ENCODE data around the gene ADGRG3. TPM values are rescaled to one million over a fixed set of nuclear protein-coding genes. Genes with fewer than 3 reads are reported as not detected.
A peak's percentile ranks its signal among the peaks of the same experiment; 100 is the strongest.

ADGRG3 gene
- total and polyA plus RNA-seq, 9 of the 15 experiments (the other 6 are each of a cell fraction or from before 2014, with no cell fraction given) = 0.09 to 0.52 (median 0.14) TPM; not detected in 3

GRCh38 chr16:57648581-57649442 is 19.3 kb upstream of the ADGRG3 start (continued):
- no peak for TF ChIP-seq PHB2 (IDR thresholded peaks at IDR 0.05; ENCODE audit: low read depth)
- no peak for TF ChIP-seq EP300 (IDR thresholded peaks at IDR 0.05; ENCODE audit: low read length)
- no peak for TF ChIP-seq ZFPM2 (CRISPR knock-in tag; IDR thresholded peaks at IDR 0.05)
- no peak for TF ChIP-seq DACH1 (IDR thresholded peaks at IDR 0.05; ENCODE audit: partially characterized antibody)
- no peak for TF ChIP-seq CLOCK (CRISPR knock-in tag; IDR thresholded peaks at IDR 0.05; ENCODE audit: borderline replicate concordance)
- peak; percentile 86 for TF ChIP-seq ZBTB33 (CRISPR knock-in tag; IDR thresholded peaks at IDR 0.05)
- TF ChIP-seq KAT8 (IDR thresholded peaks at IDR 0.05; ENCODE audit: low read depth) = no peak
- no peak for TF ChIP-seq CEBPZ (IDR thresholded peaks at IDR 0.05; ENCODE audit: borderline replicate concordance, low read depth, low read length)
- no peak for TF ChIP-seq GABPA (tag; conservative IDR thresholded peaks at IDR 0.05; ENCODE audit: low read depth)
- TF ChIP-seq POLR2A (conservative IDR thresholded peaks at IDR 0.05) = no peak
- TF ChIP-seq ARID2 (IDR thresholded peaks at IDR 0.05) = peak; percentile 99
- TF ChIP-seq ZNF143 (CRISPR knock-in tag; IDR thresholded peaks at IDR 0.05) = no peak
- TF ChIP-seq DNMT1 (IDR thresholded peaks at IDR 0.05) = no peak
- TF ChIP-seq NONO (IDR thresholded peaks at IDR 0.05; ENCODE audit: low read depth in 2 of 2, low read length in 1 of 2) = 0 out of 4 replicates have a peak, but pooled peaks of 1 of the 2 experiments have one; percentile 25
- no peak for TF ChIP-seq ZNF644 (tag; IDR thresholded peaks at IDR 0.05; ENCODE audit: low read depth)
- no peak; the same call in 1 of the 2 replicates for TF ChIP-seq KLF13 (tag; IDR thresholded peaks at IDR 0.05; ENCODE audit: borderline replicate concordance, low read depth)
- no peak for TF ChIP-seq ILK (tag; IDR thresholded peaks at IDR 0.05; ENCODE audit: borderline replicate concordance, low read depth)
- no peak for TF ChIP-seq NR0B1 (IDR thresholded peaks at IDR 0.05; ENCODE audit: partially characterized antibody)
